Vagina (tissue), 2 donors: ENCODE data around the gene TALDO1. TPM values are rescaled to one million over a fixed set of nuclear protein-coding genes. Genes with fewer than 3 reads are reported as not detected.

ENCODE experiments used
- DNase-seq, 2 donors: peaks; one replicate each; pipeline ENCODE4 v3.0.0-alpha.2; 2017; ENCODE audit errors: extremely low spot score in 2 of 2
- H3K27ac ChIP-seq: fragments of 200-600 bp; sonication (generic); one replicate; pipeline ENCODE4 v1.5.1; 2019
- H3K27me3 ChIP-seq: fragments of 200-600 bp; sonication (generic); one replicate; pipeline ENCODE4 v1.5.1; 2019
- H3K36me3 ChIP-seq, 2 donors: fragments of 200-600 bp; sonication (generic); one replicate each; pipeline ENCODE4 v1.5.1; 2017 to 2019
- H3K4me1 ChIP-seq: fragments of 200-600 bp; sonication (generic); one replicate; pipeline ENCODE4 v1.5.1; 2019
- H3K4me3 ChIP-seq, 2 donors: fragments of 200-600 bp; sonication (generic); 1 replicate in 1 of 2; 2 replicates in 1 of 2; pipeline ENCODE4 v1.5.1; 2016 to 2019
- H3K9me3 ChIP-seq: fragments of 200-600 bp; sonication (generic); one replicate; pipeline ENCODE4 v1.5.1; 2019
- POLR2A ChIP-seq, 2 donors: fragments of 450-650 bp; IDR thresholded peaks; one replicate each; pipeline ENCODE4 v1.6.1; 2017; ENCODE audit warnings: antibody characterized with exemption in 2 of 2, mild to moderate bottlenecking in 2 of 2, moderate library complexity in 2 of 2
- POLR2AphosphoS5 ChIP-seq, 2 donors: sonication (generic); formaldehyde crosslinking; IDR thresholded peaks; one replicate each; pipeline ENCODE4 v1.9.0; 2017; ENCODE audit warnings: antibody characterized with exemption in 2 of 2, mild to moderate bottlenecking in 2 of 2, low read depth in 1 of 2; ENCODE audit not compliant: insufficient read depth in 1 of 2
- intact Hi-C: fragments of 100-400 bp; cut with DNase I; formaldehyde crosslinking; loops from one replicate; pipeline ENCODE4 v1.15.1; 2023
- total RNA-seq: library from RNA; depleted of rRNA; stranded (reverse); fragments of >200 nt; gene quantifications from one replicate; pipeline ENCODE4 v1.2.3, GENCODE V29; 2016
- TF ChIP-seq, protein P1 (sequence below), 3 experiments: fragments of 450-650 bp in 2 of 3; fragments of 200-600 bp in 1 of 3; sonication (generic) in 1 of 3; IDR thresholded peaks; one replicate each; pipeline ENCODE4 v1.5.1; 2017 to 2019; ENCODE audit warnings: antibody characterized with exemption in 3 of 3, mild to moderate bottlenecking in 2 of 3, moderate library complexity in 2 of 3

Gene TALDO1
- total RNA-seq, 1 donor from 2014 or later: 158 TPM

DNA sequence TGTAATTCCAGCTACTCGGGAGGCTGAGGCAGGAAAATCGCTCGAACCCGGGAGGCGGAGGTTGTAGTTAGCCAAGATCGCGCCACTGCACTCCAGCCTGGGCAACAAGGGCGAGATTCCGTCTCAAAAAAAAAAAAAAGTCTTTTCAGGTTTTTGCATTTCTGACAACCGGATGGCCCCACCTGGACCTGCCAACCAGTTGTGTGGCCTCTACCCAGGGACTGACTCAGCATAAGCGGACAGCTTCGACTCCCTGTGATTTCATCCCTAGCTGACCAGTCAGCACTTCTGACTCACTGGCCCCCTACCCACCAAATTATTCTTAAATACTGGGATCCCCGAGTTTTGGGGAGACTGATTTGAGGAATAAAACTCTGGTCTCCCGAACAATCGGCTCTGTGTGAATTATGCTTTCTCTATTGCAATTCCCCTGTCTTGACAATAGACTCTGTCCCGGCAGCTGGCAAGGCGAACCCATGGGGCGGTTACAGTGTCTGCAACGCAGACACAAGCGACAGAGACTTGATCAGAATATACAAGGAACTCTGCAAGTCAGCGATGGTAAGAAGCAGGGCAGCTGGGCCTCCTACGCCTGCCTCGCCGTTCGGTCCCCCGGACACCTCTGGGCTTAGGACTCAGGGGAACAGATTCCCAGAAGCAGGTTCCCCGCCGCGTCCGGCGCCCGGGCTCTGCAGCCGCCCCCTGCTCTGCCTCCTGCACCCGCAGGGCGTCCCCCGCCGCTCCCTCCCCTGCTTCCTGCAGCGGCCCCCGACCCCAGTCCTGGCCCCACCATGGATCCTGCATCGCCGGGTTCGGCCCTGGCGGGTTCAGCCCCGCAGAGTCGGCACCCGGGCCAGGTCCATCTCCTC lies 741 bp upstream of the TALDO1 start:
- no peaks in the 10 kb centered on the region for H3K9me3 ChIP-seq
- H3K27me3 ChIP-seq: no peaks in the 10 kb centered on the region
- intact Hi-C loops: no loop called here
- TF ChIP-seq POLR2A (IDR thresholded peaks at IDR 0.05) (no peak), POLR2AphosphoS5 (IDR thresholded peaks at IDR 0.05; ENCODE audit: insufficient read depth in 1 of 2, low read depth in 1 of 2) (no peak)
- TF ChIP-seq, protein P1, sequence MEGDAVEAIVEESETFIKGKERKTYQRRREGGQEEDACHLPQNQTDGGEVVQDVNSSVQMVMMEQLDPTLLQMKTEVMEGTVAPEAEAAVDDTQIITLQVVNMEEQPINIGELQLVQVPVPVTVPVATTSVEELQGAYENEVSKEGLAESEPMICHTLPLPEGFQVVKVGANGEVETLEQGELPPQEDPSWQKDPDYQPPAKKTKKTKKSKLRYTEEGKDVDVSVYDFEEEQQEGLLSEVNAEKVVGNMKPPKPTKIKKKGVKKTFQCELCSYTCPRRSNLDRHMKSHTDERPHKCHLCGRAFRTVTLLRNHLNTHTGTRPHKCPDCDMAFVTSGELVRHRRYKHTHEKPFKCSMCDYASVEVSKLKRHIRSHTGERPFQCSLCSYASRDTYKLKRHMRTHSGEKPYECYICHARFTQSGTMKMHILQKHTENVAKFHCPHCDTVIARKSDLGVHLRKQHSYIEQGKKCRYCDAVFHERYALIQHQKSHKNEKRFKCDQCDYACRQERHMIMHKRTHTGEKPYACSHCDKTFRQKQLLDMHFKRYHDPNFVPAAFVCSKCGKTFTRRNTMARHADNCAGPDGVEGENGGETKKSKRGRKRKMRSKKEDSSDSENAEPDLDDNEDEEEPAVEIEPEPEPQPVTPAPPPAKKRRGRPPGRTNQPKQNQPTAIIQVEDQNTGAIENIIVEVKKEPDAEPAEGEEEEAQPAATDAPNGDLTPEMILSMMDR (IDR thresholded peaks at IDR 0.05): no peak
- no peak for DNase-seq
- H3K27ac ChIP-seq: peak overlapping the region; percentile 74
- peak overlapping the region; percentile 91 to 99 for H3K4me3 ChIP-seq
- H3K36me3 ChIP-seq: no peaks in the 10 kb centered on the region
- H3K4me1 ChIP-seq: peaks cover 36% of the 10 kb centered on the region

GRCh38 chr11:748007-748359 lies 719 bp downstream of the TALDO1 start:
- Histone ChIP-seq H3K4me3 (peak overlapping the region; percentile 91 to 99), H3K36me3 (no peaks in the 10 kb centered on the region), H3K9me3 (no peaks in the 10 kb centered on the region), H3K4me1 (peaks cover 36% of the 10 kb centered on the region), H3K27me3 (no peaks in the 10 kb centered on the region), H3K27ac (peak overlapping the region; percentile 74)
- intact Hi-C loops: no loop called here
- no peak for TF ChIP-seq POLR2A (IDR thresholded peaks at IDR 0.05)
- TF ChIP-seq, protein P1 (IDR thresholded peaks at IDR 0.05): no peak
- no peak for TF ChIP-seq POLR2AphosphoS5 (IDR thresholded peaks at IDR 0.05; ENCODE audit: insufficient read depth in 1 of 2, low read depth in 1 of 2)
- DNase-seq: no peak

- no peak for TF ChIP-seq POLR2A (IDR thresholded peaks at IDR 0.05)
- TF ChIP-seq, protein P1 (IDR thresholded peaks at IDR 0.05): no peak
- TF ChIP-seq POLR2AphosphoS5 (IDR thresholded peaks at IDR 0.05; ENCODE audit: insufficient read depth in 1 of 2, low read depth in 1 of 2): no peak
- no peak for DNase-seq
- H3K4me1 ChIP-seq: peaks cover 36% of the 10 kb centered on the region
- intact Hi-C loops: no loop called here
- H3K36me3 ChIP-seq: no peaks in the 10 kb centered on the region
- no peak overlapping the region for H3K4me3 ChIP-seq
- no peak overlapping the region for H3K27ac ChIP-seq
- H3K9me3 ChIP-seq: no peaks in the 10 kb centered on the region
- no peaks in the 10 kb centered on the region for H3K27me3 ChIP-seq
These were observed 2.5 kb downstream of the TALDO1 start for GRCh38 chr11:749731-750130.

DNA sequence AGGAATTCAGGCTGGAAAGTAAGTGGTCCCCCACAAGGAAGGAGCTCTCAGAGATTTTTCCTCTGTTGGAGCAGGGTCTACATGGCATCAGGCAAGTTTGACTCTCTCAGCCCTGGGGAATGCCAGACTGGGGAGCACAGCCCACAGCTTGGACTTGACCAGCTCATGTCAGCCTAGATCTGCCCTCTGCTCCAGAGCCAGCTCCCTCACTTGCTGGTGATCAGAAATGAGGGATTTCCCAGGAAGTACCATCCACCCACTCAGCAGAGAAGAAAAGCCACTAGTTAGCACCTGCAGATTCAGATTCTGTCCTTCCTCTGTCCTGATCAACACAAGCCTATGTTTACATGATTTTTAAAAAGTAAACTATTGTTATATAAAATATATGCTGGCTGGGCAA lies 13.0 kb downstream of the TALDO1 start:
- TF ChIP-seq, protein P1 (IDR thresholded peaks at IDR 0.05): no peak
- TF ChIP-seq POLR2AphosphoS5 (IDR thresholded peaks at IDR 0.05; ENCODE audit: insufficient read depth in 1 of 2, low read depth in 1 of 2) (no peak), POLR2A (IDR thresholded peaks at IDR 0.05) (no peak)
- H3K9me3 ChIP-seq: no peaks in the 10 kb centered on the region
- intact Hi-C loops: no loop called here
- H3K27me3 ChIP-seq: no peaks in the 10 kb centered on the region
- peaks cover 6% of the 10 kb centered on the region for H3K4me1 ChIP-seq
- H3K4me3 ChIP-seq: no peak overlapping the region
- H3K36me3 ChIP-seq: peaks cover 0 to 58% of the 10 kb centered on the region in 2 donors
- no peak for DNase-seq
- H3K27ac ChIP-seq: no peak overlapping the region

DNA sequence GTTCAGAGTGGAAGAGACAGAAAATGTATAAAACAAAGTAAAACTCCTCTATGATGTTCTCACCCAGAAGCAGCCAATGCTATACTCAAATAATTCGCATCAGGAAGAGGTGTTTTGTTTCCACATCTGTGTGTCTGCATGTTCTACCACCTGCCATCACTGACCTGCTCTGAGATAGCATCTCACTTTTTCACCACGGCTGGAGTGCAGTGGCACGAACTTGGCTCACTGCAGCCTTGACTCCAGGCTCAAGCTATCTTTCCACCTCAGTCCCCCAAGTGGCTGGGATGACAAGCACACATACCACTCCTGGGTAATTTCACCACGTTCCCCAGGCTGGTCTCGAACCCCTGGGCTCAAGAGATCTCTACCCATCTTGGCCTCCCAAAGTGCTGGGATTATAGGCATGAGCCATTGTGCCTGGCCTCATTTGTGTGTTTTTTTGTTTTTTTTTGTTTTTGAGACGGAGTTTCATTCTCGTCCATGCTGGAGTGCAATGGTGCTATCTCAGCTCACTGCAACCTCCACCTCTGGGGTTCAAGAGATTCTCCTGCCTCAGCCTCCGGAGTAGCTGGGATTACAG lies 14.4 kb downstream of the TALDO1 start:
- Histone ChIP-seq H3K36me3 (peaks cover 0 to 66% of the 10 kb centered on the region in 2 donors), H3K4me3 (no peak overlapping the region), H3K27me3 (no peaks in the 10 kb centered on the region), H3K4me1 (peaks cover 6% of the 10 kb centered on the region), H3K27ac (no peak overlapping the region), H3K9me3 (no peaks in the 10 kb centered on the region)
- DNase-seq: no peak
- intact Hi-C loops: no loop called here
- TF ChIP-seq, protein P1 (IDR thresholded peaks at IDR 0.05): no peak
- TF ChIP-seq POLR2A (IDR thresholded peaks at IDR 0.05) (no peak), POLR2AphosphoS5 (IDR thresholded peaks at IDR 0.05; ENCODE audit: insufficient read depth in 1 of 2, low read depth in 1 of 2) (no peak)
